Common myeloid progenitor, CD34-positive (primary cell): ENCODE results near the gene MDM4.

Source experiments
- CTCF ChIA-PET: fragments of 350-600 bp; sonication (Branson Sonifier 250); formaldehyde crosslinking; loops from one replicate; lab custom pipeline; 2021; ENCODE audit warnings: antibody characterized with exemption; lab: Charles Lee
- POLR2A ChIA-PET: fragments of 350-600 bp; sonication (Branson Sonifier 250); formaldehyde crosslinking; loops from one replicate; lab custom pipeline; 2021; ENCODE audit warnings: antibody characterized with exemption; lab: Charles Lee
- DNase-seq, 3 donors: peaks; one replicate each; pipeline versions ENCODE4 v3.0.0 to v3.0.0-alpha.2; 2013
- H3K27ac ChIP-seq, 2 experiments: 1 replicate in 1 of 2; 2 replicates in 1 of 2; pipeline ENCODE4 v1.7.0; 2013; ENCODE audit warnings: inconsistent platforms in 2 of 2, low read length in 2 of 2, mild to moderate bottlenecking in 2 of 2, low read depth in 1 of 2, moderate library complexity in 1 of 2; ENCODE audit not compliant: severe bottlenecking in 2 of 2, insufficient read depth in 1 of 2, poor library complexity in 1 of 2
- H3K27me3 ChIP-seq, 5 experiments: replicated peaks in 2 of 5; 1 replicate in 3 of 5; 2 replicates in 2 of 5; pipeline versions ENCODE4 v1.6.1 to v1.7.0; 2013; ENCODE audit warnings: low read length in 4 of 5, mild to moderate bottlenecking in 2 of 5, moderate library complexity in 2 of 5, inconsistent platforms in 1 of 5; ENCODE audit not compliant: insufficient read depth in 5 of 5, control insufficient read depth in 4 of 5
- H3K36me3 ChIP-seq, 4 experiments: 1 replicate in 2 of 4; 2 replicates in 2 of 4; pipeline versions ENCODE4 v1.6.1 to v1.7.0; 2013; ENCODE audit warnings: low read length in 3 of 4, control low read depth in 1 of 4, mild to moderate bottlenecking in 1 of 4; ENCODE audit not compliant: control insufficient read depth in 4 of 4, insufficient read depth in 4 of 4
- H3K4me1 ChIP-seq, 4 experiments: 1 replicate in 3 of 4; 2 replicates in 1 of 4; pipeline versions ENCODE4 v1.6.1 to v1.7.1; 2013; ENCODE audit warnings: low read length in 3 of 4, mild to moderate bottlenecking in 3 of 4, control low read depth in 1 of 4, inconsistent platforms in 1 of 4, moderate library complexity in 1 of 4; ENCODE audit not compliant: control insufficient read depth in 4 of 4, insufficient read depth in 4 of 4; ENCODE audit errors: control extremely low read depth in 1 of 4
- H3K4me3 ChIP-seq, 7 experiments: 1 replicate in 4 of 7; 2 replicates in 3 of 7; pipeline versions ENCODE4 v1.5.1 to v1.7.0; 2013; ENCODE audit warnings: mild to moderate bottlenecking in 7 of 7, low read length in 6 of 7, moderate library complexity in 6 of 7, inconsistent platforms in 2 of 7, low read depth in 2 of 7, control low read depth in 1 of 7; ENCODE audit not compliant: insufficient read depth in 4 of 7, control insufficient read depth in 1 of 7; ENCODE audit errors: extremely low read depth in 1 of 7
- H3K9me3 ChIP-seq, 5 experiments: 1 replicate in 4 of 5; 2 replicates in 1 of 5; pipeline versions ENCODE4 v1.6.1 to v1.7.1; 2013; ENCODE audit warnings: low read length in 4 of 5, mild to moderate bottlenecking in 2 of 5, inconsistent platforms in 1 of 5, low read depth in 1 of 5, moderate library complexity in 1 of 5; ENCODE audit not compliant: control insufficient read depth in 4 of 5, insufficient read depth in 2 of 5; ENCODE audit errors: control extremely low read depth in 1 of 5
- WGBS: methylation state at CpG from one replicate; pipeline ENCODE4 v1.1.5; 2013; ENCODE audit not compliant: insufficient coverage; 5-methylcytosine and 5-hydroxymethylcytosine counted together

The MDM4 gene

GRCh38 chr1:204528241-204528640 is 12.0 kb downstream of the MDM4 start:
- Histone ChIP-seq H3K27ac (no peak overlapping the region), H3K36me3 (peaks cover 22 to 81% (median 58%) of the 10 kb centered on the region in 4 experiments), H3K9me3 (peaks cover 0 to 7% (median 5%) of the 10 kb centered on the region in 5 experiments), H3K4me3 (no peak overlapping the region), H3K4me1 (no peaks in the 10 kb centered on the region), H3K27me3 (no peaks in the 10 kb centered on the region)
- 100% methylated on average over 3 of the region's 5 CpGs for WGBS
- no peak for DNase-seq
- POLR2A ChIA-PET, result interaction anchor here (1.1 kb wide), 1 partner anchor 22 kb away, joined by 3 read pairs; no protein-coding TSS in a partner anchor
- CTCF ChIA-PET, result interaction anchor here (0.9 to 5.5 kb wide), 5 partner anchors 11 to 38 kb away, joined by 3 to 26 read pairs (median 5); partner anchors contain the start of gene MDM4

- DNase-seq, result no peak
- WGBS, result 98% methylated on average over 8 of the region's 8 CpGs
- peaks cover 0 to 4% (median 3%) of the 10 kb centered on the region in 5 experiments for H3K9me3 ChIP-seq
- H3K27ac ChIP-seq, result no peak overlapping the region
- peaks cover 22 to 82% (median 59%) of the 10 kb centered on the region in 4 experiments for H3K36me3 ChIP-seq
- no peaks in the 10 kb centered on the region for H3K27me3 ChIP-seq
- no peaks in the 10 kb centered on the region for H3K4me1 ChIP-seq
- H3K4me3 ChIP-seq, result no peak overlapping the region
- ChIA-PET CTCF (interaction anchor here (0.9 to 5.5 kb wide), 7 partner anchors 12 to 37 kb away, joined by 3 to 26 read pairs (median 5); partner anchors contain the start of gene MDM4), POLR2A (interaction anchor here (1.0 kb wide), 1 partner anchor 16 kb away, joined by 4 read pairs; no protein-coding TSS in a partner anchor)
Observed at GRCh38 chr1:204528677-204529076, 12.5 kb downstream of the MDM4 start.

- CTCF ChIA-PET, result interaction anchor here (0.8 to 5.5 kb wide), 7 partner anchors 12 to 28 kb away, joined by 3 to 26 read pairs (median 4); partner anchors contain the start of gene MDM4
- no peaks in the 10 kb centered on the region for H3K4me1 ChIP-seq
- 95% methylated on average over 5 of the region's 7 CpGs for WGBS
- no peaks in the 10 kb centered on the region for H3K9me3 ChIP-seq
- H3K27ac ChIP-seq, result no peak overlapping the region
- H3K36me3 ChIP-seq, result peaks cover 22 to 84% (median 63%) of the 10 kb centered on the region in 4 experiments
- no peak overlapping the region for H3K4me3 ChIP-seq
- no peaks in the 10 kb centered on the region for H3K27me3 ChIP-seq
- POLR2A ChIA-PET, result interaction anchor here (1.0 kb wide), 1 partner anchor 16 kb away, joined by 4 read pairs; no protein-coding TSS in a partner anchor
- DNase-seq, result no peak
Observed at GRCh38 chr1:204529371-204529895, 13.2 kb downstream of the MDM4 start.

GRCh38 chr1:204530932-204531331 is 14.7 kb downstream of the MDM4 start:
- no CpG with 5 or more reads among the region's 1 CpG for WGBS
- CTCF ChIA-PET, result interaction anchor here (1.0 to 5.5 kb wide), 5 partner anchors 14 to 276 kb away, joined by 3 to 26 read pairs (median 3); partner anchors contain the start of gene MDM4
- Histone ChIP-seq H3K4me1 (no peaks in the 10 kb centered on the region), H3K27me3 (no peaks in the 10 kb centered on the region), H3K27ac (no peak overlapping the region), H3K9me3 (no peaks in the 10 kb centered on the region), H3K36me3 (peaks cover 17 to 82% (median 65%) of the 10 kb centered on the region in 4 experiments), H3K4me3 (no peak overlapping the region)
- no peak for DNase-seq
- POLR2A ChIA-PET, result interaction anchor here (0.7 kb wide), 1 partner anchor 14 kb away, joined by 3 read pairs; no protein-coding TSS in a partner anchor

- H3K4me1 ChIP-seq, result no peaks in the 10 kb centered on the region
- no peak for DNase-seq
- no peak overlapping the region for H3K4me3 ChIP-seq
- peaks cover 19 to 87% (median 67%) of the 10 kb centered on the region in 4 experiments for H3K36me3 ChIP-seq
- ChIA-PET CTCF (interaction anchor here (0.7 kb wide), 1 partner anchor 18 kb away, joined by 3 read pairs; no protein-coding TSS in a partner anchor), POLR2A (no interaction called here)
- no peaks in the 10 kb centered on the region for H3K9me3 ChIP-seq
- H3K27ac ChIP-seq, result no peak overlapping the region
- no peaks in the 10 kb centered on the region for H3K27me3 ChIP-seq
Observed at GRCh38 chr1:204532832-204533231, 16.6 kb downstream of the MDM4 start.

GRCh38 chr1:204541626-204542025 is 25.4 kb downstream of the MDM4 start:
- Histone ChIP-seq H3K27ac (no peak overlapping the region), H3K4me1 (peaks cover 4 to 22% (median 9%) of the 10 kb centered on the region in 4 experiments), H3K36me3 (peaks cover 30 to 94% (median 66%) of the 10 kb centered on the region in 4 experiments), H3K9me3 (no peaks in the 10 kb centered on the region), H3K4me3 (no peak overlapping the region), H3K27me3 (no peaks in the 10 kb centered on the region)
- DNase-seq, result no peak
- CTCF ChIA-PET, result interaction anchor here (1.8 kb wide), 2 partner anchors 10 to 12 kb away, joined by 4 read pairs; no protein-coding TSS in a partner anchor
- POLR2A ChIA-PET, result interaction anchor here (0.6 kb wide), 1 partner anchor 46 kb away, joined by 3 read pairs; no protein-coding TSS in a partner anchor
- 100% methylated on average over 1 of the region's 2 CpGs for WGBS

- peak; percentile 53 to 90 (median 84) for DNase-seq
- WGBS, result no CpG with 5 or more reads among the region's 2 CpGs
- Histone ChIP-seq H3K27me3 (no peaks in the 10 kb centered on the region), H3K9me3 (no peaks in the 10 kb centered on the region), H3K4me1 (peaks cover 4 to 22% (median 9%) of the 10 kb centered on the region in 4 experiments), H3K27ac (peak overlapping the region in 1 of 2 experiments; percentile 14), H3K4me3 (no peak overlapping the region), H3K36me3 (peaks cover 36 to 97% (median 64%) of the 10 kb centered on the region in 4 experiments)
- POLR2A ChIA-PET, result no interaction called here
- CTCF ChIA-PET, result interaction anchor here (1.4 to 1.6 kb wide), 2 partner anchors 21 to 27 kb away, joined by 3 to 5 read pairs; no protein-coding TSS in a partner anchor
Observed at GRCh38 chr1:204544321-204544720, 28.1 kb downstream of the MDM4 start.
